K562 (cell line): Measurements from ENCODE around the gene GPHA2. TPM values are rescaled to one million over a fixed set of nuclear protein-coding genes. Genes with fewer than 3 reads are reported as not detected.

Experiments used
- ATF2 ChIP-seq: sonication (generic); formaldehyde crosslinking; IDR thresholded peaks from 2 replicates; pipeline ENCODE4 v1.8.1; 2022; ENCODE audit warnings: missing genetic modification reagents
- BHLHE40 ChIP-seq: IDR thresholded peaks from 2 replicates; pipeline ENCODE4 v1.6.1; 2011; ENCODE audit warnings: low read length, improper control_type of control experiment
- CXXC5 ChIP-seq: fragments of 250-450 bp; sonication (Bioruptor Pico); IDR thresholded peaks from 2 replicates; pipeline ENCODE4 v1.8.0; 2022; ENCODE audit warnings: inconsistent platforms, mild to moderate bottlenecking, moderate library complexity
- FIP1L1 ChIP-seq: fragments of 200-400 bp; formaldehyde crosslinking; IDR thresholded peaks from 2 replicates; pipeline ENCODE4 v1.6.1; 2018; ENCODE audit warnings: mild to moderate bottlenecking, low read depth, low read length; ENCODE audit not compliant: poor library complexity, severe bottlenecking
- HBP1 ChIP-seq: fragments of 450-650 bp; formaldehyde crosslinking; IDR thresholded peaks from 2 replicates; pipeline ENCODE4 v1.4.0; 2022; ENCODE audit warnings: missing genetic modification characterization
- HDGF ChIP-seq: fragments of 450-650 bp; IDR thresholded peaks from 2 replicates; pipeline ENCODE4 v1.6.1; 2016
- HMGXB4 ChIP-seq: sonication (generic); formaldehyde crosslinking; IDR thresholded peaks from 2 replicates; pipeline ENCODE4 v1.8.1; 2023; ENCODE audit warnings: mild to moderate bottlenecking, missing genetic modification reagents
- ILF3 ChIP-seq: fragments of 450-650 bp; IDR thresholded peaks from 2 replicates; pipeline ENCODE4 v1.6.1; 2018; ENCODE audit warnings: antibody characterized with exemption, mild to moderate bottlenecking, moderate library complexity, borderline replicate concordance
- MAZ ChIP-seq, 2 experiments: fragments of 450-650 bp in 1 of 2; sonication (generic) in 1 of 2; formaldehyde crosslinking; IDR thresholded peaks in 1 of 2; conservative IDR thresholded peaks in 1 of 2; 2 replicates each; pipeline versions ENCODE4 v1.4.0 to v1.5.0; 2020; ENCODE audit warnings: mild to moderate bottlenecking in 1 of 2, missing genetic modification reagents in 1 of 2
- PRDM10 ChIP-seq: fragments of 450-650 bp; IDR thresholded peaks from 2 replicates; pipeline ENCODE4 v1.6.1; 2018; ENCODE audit not compliant: partially characterized antibody
- RAD21 ChIP-seq, 2 experiments: fragments of 250-450 bp in 1 of 2; fragments of 450-650 bp in 1 of 2; sonication (Bioruptor Pico) in 1 of 2; formaldehyde crosslinking in 1 of 2; IDR thresholded peaks in 1 of 2; conservative IDR thresholded peaks in 1 of 2; 2 replicates each; pipeline versions ENCODE4 v1.4.0 to v1.8.0; 2020 to 2022; ENCODE audit warnings: mild to moderate bottlenecking in 2 of 2, moderate library complexity in 1 of 2
- SMC3 ChIP-seq: conservative IDR thresholded peaks from 2 replicates; pipeline ENCODE4 v1.6.1; 2011; ENCODE audit warnings: low read depth, low read length, improper control_type of control experiment; ENCODE audit not compliant: insufficient read depth
- TAL1 ChIP-seq: fragments of 450-650 bp; IDR thresholded peaks from 2 replicates; pipeline ENCODE4 v1.6.1; 2016; ENCODE audit warnings: mild to moderate bottlenecking
- ZBTB2 ChIP-seq: fragments of 450-650 bp; IDR thresholded peaks from 2 replicates; pipeline ENCODE4 v1.6.1; 2016; ENCODE audit warnings: antibody characterized with exemption
- ZFX ChIP-seq: sonication (generic); formaldehyde crosslinking; IDR thresholded peaks from 2 replicates; pipeline ENCODE4 v1.8.0; 2022; ENCODE audit warnings: mild to moderate bottlenecking, missing genetic modification reagents, moderate library complexity
- ZNF133 ChIP-seq: fragments of 250-450 bp; sonication (Bioruptor Pico); IDR thresholded peaks from 2 replicates; pipeline ENCODE4 v1.4.0; 2020; ENCODE audit warnings: mild to moderate bottlenecking
- ZNF263 ChIP-seq: sonication (generic); formaldehyde crosslinking; IDR thresholded peaks from 2 replicates; pipeline ENCODE4 v1.8.0; 2022; ENCODE audit warnings: mild to moderate bottlenecking, missing genetic modification reagents, borderline replicate concordance
- polyA plus RNA-seq, 8 experiments: library from polyadenylated mRNA; depleted of rRNA in 4 of 8; stranded (reverse) in 5 of 8; unstranded in 3 of 8; fragments of >200 nt; fragmentation: Nextera tagmentation in 2 of 8; fragmentation: Illumina TruSeq in 1 of 8; extraction: Ambion mirVana in 2 of 8; extraction: Trizol in 1 of 8; gene quantifications; 2 replicates each; pipeline versions ENCODE4 v1.2.1 to v1.2.3, GENCODE V29; 2011 to 2014; ENCODE audit warnings: inconsistent platforms in 1 of 8, missing spikeins in 1 of 8
- total RNA-seq, 7 experiments: library from RNA; depleted of rRNA in 6 of 7; stranded (reverse); fragments of >200 nt in 6 of 7; fragmentation: Illumina TruSeq in 2 of 7; extraction: Trizol in 2 of 7; gene quantifications; 2 replicates each; pipeline versions ENCODE4 v1.2.1 to v1.2.3, GENCODE V29; 2011 to 2021; ENCODE audit warnings: low replicate concordance in 1 of 7

The GPHA2 gene
- total and polyA plus RNA-seq, 9 of the 15 experiments (the other 6 are each of a cell fraction or from before 2014, with no cell fraction given) = 0.17 to 0.22 TPM; not detected in 7

GRCh38 chr11:64894070-64894811 is 41.5 kb downstream of the GPHA2 start (continued):
- TF ChIP-seq PRDM10 = peak; percentile 40
- TF ChIP-seq RAD21 (CRISPR knock-in tag; conservative IDR thresholded peaks at IDR 0.05 in 1 of 2, IDR thresholded peaks at IDR 0.05 in 1 of 2) = peak; percentile 92 to 93
- TF ChIP-seq HBP1 (CRISPR knock-in tag) = 0 out of 2 replicates have a peak, but pooled peaks have one; percentile 61
- peak; percentile 22; the same call in 1 of the 2 replicates for TF ChIP-seq ZFX (CRISPR knock-in tag)
- TF ChIP-seq CXXC5 (CRISPR knock-in tag) = peak; percentile 38; the same call in 1 of the 2 replicates
- TF ChIP-seq ZNF263 (CRISPR knock-in tag) = peak; percentile 55; the same call in 1 of the 2 replicates
- TF ChIP-seq MAZ (CRISPR knock-in tag; conservative IDR thresholded peaks at IDR 0.05 in 1 of 2, IDR thresholded peaks at IDR 0.05 in 1 of 2) = peak; percentile 74 to 79
- TF ChIP-seq BHLHE40 = peak; percentile 12; the same call in 1 of the 2 replicates
- TF ChIP-seq ILF3 = no peak
- peak; percentile 99 for TF ChIP-seq HDGF
- TF ChIP-seq FIP1L1 = peak; percentile 56
- TF ChIP-seq SMC3 = peak; percentile 96
- TF ChIP-seq HMGXB4 (CRISPR knock-in tag) = no peak
- no peak for TF ChIP-seq ZNF133 (CRISPR knock-in tag)
- TF ChIP-seq ATF2 (CRISPR knock-in tag) = no peak
- peak; percentile 56; the same call in 1 of the 2 replicates for TF ChIP-seq ZBTB2
- no peak for TF ChIP-seq TAL1
